Vagina (tissue), 2 donors: Measurements from ENCODE around the gene TMBIM1. TPM values are rescaled to one million over a fixed set of nuclear protein-coding genes. Genes with fewer than 3 reads are reported as not detected.

Experiments used
- DNase-seq, 2 donors: peaks; one replicate each; pipeline ENCODE4 v3.0.0-alpha.2; 2017; ENCODE audit errors: extremely low spot score in 2 of 2
- H3K27ac ChIP-seq: fragments of 200-600 bp; sonication (generic); one replicate; pipeline ENCODE4 v1.5.1; 2019
- H3K27me3 ChIP-seq: fragments of 200-600 bp; sonication (generic); one replicate; pipeline ENCODE4 v1.5.1; 2019
- H3K36me3 ChIP-seq, 2 donors: fragments of 200-600 bp; sonication (generic); one replicate each; pipeline ENCODE4 v1.5.1; 2017 to 2019
- H3K4me1 ChIP-seq: fragments of 200-600 bp; sonication (generic); one replicate; pipeline ENCODE4 v1.5.1; 2019
- H3K4me3 ChIP-seq, 2 donors: fragments of 200-600 bp; sonication (generic); 1 replicate in 1 of 2; 2 replicates in 1 of 2; pipeline ENCODE4 v1.5.1; 2016 to 2019
- H3K9me3 ChIP-seq: fragments of 200-600 bp; sonication (generic); one replicate; pipeline ENCODE4 v1.5.1; 2019
- POLR2A ChIP-seq, 2 donors: fragments of 450-650 bp; IDR thresholded peaks; one replicate each; pipeline ENCODE4 v1.6.1; 2017; ENCODE audit warnings: antibody characterized with exemption in 2 of 2, mild to moderate bottlenecking in 2 of 2, moderate library complexity in 2 of 2
- POLR2AphosphoS5 ChIP-seq, 2 donors: sonication (generic); formaldehyde crosslinking; IDR thresholded peaks; one replicate each; pipeline ENCODE4 v1.9.0; 2017; ENCODE audit warnings: antibody characterized with exemption in 2 of 2, mild to moderate bottlenecking in 2 of 2, low read depth in 1 of 2; ENCODE audit not compliant: insufficient read depth in 1 of 2
- intact Hi-C: fragments of 100-400 bp; cut with DNase I; formaldehyde crosslinking; loops from one replicate; pipeline ENCODE4 v1.15.1; 2023
- total RNA-seq: library from RNA; depleted of rRNA; stranded (reverse); fragments of >200 nt; gene quantifications from one replicate; pipeline ENCODE4 v1.2.3, GENCODE V29; 2016
- TF ChIP-seq, protein P1 (sequence below), 3 experiments: fragments of 450-650 bp in 2 of 3; fragments of 200-600 bp in 1 of 3; sonication (generic) in 1 of 3; IDR thresholded peaks; one replicate each; pipeline ENCODE4 v1.5.1; 2017 to 2019; ENCODE audit warnings: antibody characterized with exemption in 3 of 3, mild to moderate bottlenecking in 2 of 3, moderate library complexity in 2 of 3

Gene TMBIM1
- total RNA-seq, 1 donor from 2014 or later, result 232 TPM

DNA sequence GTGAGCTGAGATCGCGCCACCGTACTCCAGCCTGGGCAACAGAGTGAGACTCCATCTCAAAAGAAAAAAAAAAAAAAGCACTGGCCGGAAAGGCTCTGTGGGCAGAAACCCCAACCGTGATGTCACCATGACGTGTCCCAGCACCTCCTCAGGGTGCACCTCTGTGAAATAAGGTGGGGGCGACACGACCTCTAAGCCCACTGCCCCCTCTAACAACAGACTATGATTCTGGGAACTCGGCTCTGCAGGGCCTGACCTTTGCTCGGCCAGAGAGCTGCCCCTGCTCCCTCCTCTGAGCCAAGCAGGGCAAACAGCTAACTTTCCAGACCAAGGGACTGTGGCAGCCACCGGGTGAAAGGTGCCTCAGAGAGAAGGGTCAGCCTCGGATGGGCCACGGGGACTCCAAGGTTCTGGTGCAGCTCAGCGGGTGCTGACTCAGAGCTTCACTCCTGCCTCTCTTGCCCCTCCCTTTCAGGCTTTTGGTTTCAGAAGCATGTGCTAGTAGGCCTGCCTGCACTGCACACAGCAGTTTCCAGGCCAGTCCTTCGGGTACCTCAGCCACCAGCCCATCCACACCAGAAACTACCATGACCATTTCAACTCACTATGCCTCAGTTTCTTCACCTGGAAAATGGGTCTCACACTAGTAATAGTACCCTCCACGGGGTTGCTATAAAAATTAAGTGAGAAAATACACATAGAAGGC is 8.0 kb downstream of the TMBIM1 start:
- H3K4me1 ChIP-seq, result peaks cover 92% of the 10 kb centered on the region
- no peaks in the 10 kb centered on the region for H3K9me3 ChIP-seq
- no peak for DNase-seq
- peak overlapping the region in 1 of 2 donors; percentile 20 for H3K4me3 ChIP-seq
- H3K27ac ChIP-seq, result peak overlapping the region; percentile 100
- H3K27me3 ChIP-seq, result no peaks in the 10 kb centered on the region
- H3K36me3 ChIP-seq, result peaks cover 0 to 26% of the 10 kb centered on the region in 2 donors
- no peak for TF ChIP-seq POLR2A (IDR thresholded peaks at IDR 0.05)
- TF ChIP-seq POLR2AphosphoS5 (IDR thresholded peaks at IDR 0.05; ENCODE audit: insufficient read depth in 1 of 2, low read depth in 1 of 2), result peak; percentile 61 to 66
- TF ChIP-seq, protein P1, sequence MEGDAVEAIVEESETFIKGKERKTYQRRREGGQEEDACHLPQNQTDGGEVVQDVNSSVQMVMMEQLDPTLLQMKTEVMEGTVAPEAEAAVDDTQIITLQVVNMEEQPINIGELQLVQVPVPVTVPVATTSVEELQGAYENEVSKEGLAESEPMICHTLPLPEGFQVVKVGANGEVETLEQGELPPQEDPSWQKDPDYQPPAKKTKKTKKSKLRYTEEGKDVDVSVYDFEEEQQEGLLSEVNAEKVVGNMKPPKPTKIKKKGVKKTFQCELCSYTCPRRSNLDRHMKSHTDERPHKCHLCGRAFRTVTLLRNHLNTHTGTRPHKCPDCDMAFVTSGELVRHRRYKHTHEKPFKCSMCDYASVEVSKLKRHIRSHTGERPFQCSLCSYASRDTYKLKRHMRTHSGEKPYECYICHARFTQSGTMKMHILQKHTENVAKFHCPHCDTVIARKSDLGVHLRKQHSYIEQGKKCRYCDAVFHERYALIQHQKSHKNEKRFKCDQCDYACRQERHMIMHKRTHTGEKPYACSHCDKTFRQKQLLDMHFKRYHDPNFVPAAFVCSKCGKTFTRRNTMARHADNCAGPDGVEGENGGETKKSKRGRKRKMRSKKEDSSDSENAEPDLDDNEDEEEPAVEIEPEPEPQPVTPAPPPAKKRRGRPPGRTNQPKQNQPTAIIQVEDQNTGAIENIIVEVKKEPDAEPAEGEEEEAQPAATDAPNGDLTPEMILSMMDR (IDR thresholded peaks at IDR 0.05), result no peak
- intact Hi-C loops, result no loop called here

DNA sequence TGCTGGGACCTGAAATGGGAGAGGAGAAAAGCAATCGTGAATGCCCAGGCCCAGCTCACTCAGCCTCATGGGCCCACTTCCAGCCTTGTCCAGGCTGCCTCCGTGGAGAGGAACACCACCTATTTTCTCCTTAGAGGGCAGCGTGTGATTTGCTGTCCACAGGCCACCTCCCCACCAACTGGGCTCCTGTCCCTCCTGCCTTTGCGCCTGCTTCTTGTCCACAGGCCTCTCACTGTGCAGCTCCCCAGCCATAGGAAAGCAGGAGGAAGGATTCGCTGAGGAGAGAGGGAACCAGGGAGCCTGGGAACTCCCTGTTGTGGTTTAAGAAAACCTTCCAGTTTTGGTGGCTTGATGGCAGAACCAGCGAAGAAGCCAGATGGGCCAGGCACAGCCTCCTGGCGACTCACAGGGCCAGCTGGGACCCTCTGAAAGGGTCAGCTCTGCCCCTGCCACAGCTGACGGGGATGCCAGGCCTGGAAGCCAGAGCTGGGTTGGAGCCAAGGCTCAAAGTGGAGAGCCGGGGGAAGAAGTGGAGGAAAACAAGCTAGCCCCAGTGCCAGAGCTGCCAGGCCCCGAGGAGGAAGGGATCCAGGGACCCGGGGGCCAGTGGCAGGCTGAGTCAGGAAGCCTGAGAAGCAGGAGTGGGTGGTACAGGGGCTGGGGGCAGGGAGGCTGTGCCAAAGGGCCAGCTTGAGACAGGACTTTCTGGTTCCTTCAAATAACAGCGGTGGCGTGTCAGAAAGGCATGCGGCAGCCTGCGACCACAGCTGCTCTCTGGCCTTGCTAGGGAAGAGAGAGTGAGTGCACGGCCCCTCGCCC is 9.9 kb downstream of the TMBIM1 start:
- DNase-seq, result no peak
- TF ChIP-seq, protein P1 (IDR thresholded peaks at IDR 0.05), result no peak
- TF ChIP-seq POLR2AphosphoS5 (IDR thresholded peaks at IDR 0.05; ENCODE audit: insufficient read depth in 1 of 2, low read depth in 1 of 2), result peak; percentile 28
- TF ChIP-seq POLR2A (IDR thresholded peaks at IDR 0.05), result no peak
- Histone ChIP-seq H3K4me1 (peaks cover 91% of the 10 kb centered on the region), H3K36me3 (peaks cover 0 to 45% of the 10 kb centered on the region in 2 donors), H3K27ac (peak overlapping the region; percentile 100), H3K4me3 (peak overlapping the region; percentile 11 to 12), H3K27me3 (no peaks in the 10 kb centered on the region), H3K9me3 (no peaks in the 10 kb centered on the region)
- intact Hi-C loops, result no loop called here

DNA sequence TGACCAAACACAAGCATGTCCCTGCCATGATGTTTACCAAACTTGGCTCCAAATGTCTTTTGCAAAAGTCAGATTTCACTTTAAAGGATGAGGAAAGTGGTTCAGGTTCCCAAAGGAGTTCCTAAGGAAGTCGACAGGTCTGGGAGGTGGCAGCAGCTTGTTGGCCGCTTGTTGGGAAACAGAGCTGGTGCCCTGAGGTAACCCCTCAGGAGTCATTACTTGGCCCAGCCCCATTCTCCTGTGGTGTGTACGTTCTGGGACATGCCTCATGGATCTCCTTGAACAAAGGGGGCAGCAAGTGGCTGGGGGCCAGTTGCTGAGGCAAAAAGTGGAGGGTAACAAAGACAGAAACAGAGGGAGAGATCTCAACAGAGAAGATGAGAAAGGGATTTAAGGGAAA is 10.9 kb downstream of the TMBIM1 start:
- peaks cover 0 to 54% of the 10 kb centered on the region in 2 donors for H3K36me3 ChIP-seq
- no peaks in the 10 kb centered on the region for H3K9me3 ChIP-seq
- peak overlapping the region; percentile 100 for H3K27ac ChIP-seq
- DNase-seq, result no peak
- H3K27me3 ChIP-seq, result no peaks in the 10 kb centered on the region
- intact Hi-C loops, result no loop called here
- peaks cover 85% of the 10 kb centered on the region for H3K4me1 ChIP-seq
- TF ChIP-seq POLR2AphosphoS5 (IDR thresholded peaks at IDR 0.05; ENCODE audit: insufficient read depth in 1 of 2, low read depth in 1 of 2) (no peak), POLR2A (IDR thresholded peaks at IDR 0.05) (no peak)
- TF ChIP-seq, protein P1 (IDR thresholded peaks at IDR 0.05), result no peak
- H3K4me3 ChIP-seq, result no peak overlapping the region

DNA sequence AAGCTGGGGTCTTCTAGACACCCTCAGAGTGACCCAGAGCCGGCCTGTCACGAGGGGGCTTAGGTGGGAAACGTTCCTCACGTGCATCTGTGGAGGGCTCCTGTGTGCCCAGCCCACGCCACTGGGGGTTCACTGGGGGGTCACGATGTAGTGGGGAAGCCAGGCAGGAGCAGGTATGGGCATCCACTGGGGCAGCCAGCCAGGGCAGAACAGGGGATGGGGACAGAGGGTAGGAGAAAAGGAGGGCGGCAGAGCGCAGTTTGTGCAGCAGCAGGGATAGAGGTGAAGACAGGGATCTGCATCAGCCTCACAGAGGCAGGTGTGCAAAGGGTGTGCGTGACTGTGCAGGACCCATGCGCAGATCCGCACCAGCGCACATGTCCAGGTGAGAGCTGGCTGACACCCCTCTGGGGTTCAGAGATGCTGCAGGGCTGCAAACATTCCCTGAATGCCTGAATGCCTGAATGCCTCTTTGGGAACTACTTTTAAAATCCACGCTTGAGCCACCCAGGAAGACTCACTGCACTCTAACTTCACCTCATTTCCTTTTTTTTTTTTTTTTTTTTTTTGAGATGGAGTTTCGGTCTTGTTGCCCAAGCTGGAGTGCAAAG is 11.9 kb downstream of the TMBIM1 start:
- H3K27me3 ChIP-seq, result no peaks in the 10 kb centered on the region
- no peak overlapping the region for H3K27ac ChIP-seq
- TF ChIP-seq, protein P1 (IDR thresholded peaks at IDR 0.05), result no peak
- TF ChIP-seq POLR2A (IDR thresholded peaks at IDR 0.05) (no peak), POLR2AphosphoS5 (IDR thresholded peaks at IDR 0.05; ENCODE audit: insufficient read depth in 1 of 2, low read depth in 1 of 2) (no peak)
- H3K4me1 ChIP-seq, result peaks cover 74% of the 10 kb centered on the region
- no peaks in the 10 kb centered on the region for H3K9me3 ChIP-seq
- H3K36me3 ChIP-seq, result peaks cover 0 to 65% of the 10 kb centered on the region in 2 donors
- intact Hi-C loops, result no loop called here
- H3K4me3 ChIP-seq, result no peak overlapping the region
- no peak for DNase-seq
